Measurements from ENCODE around the gene LPAR1.

GRCh38 chr9:111034170-111034897, 3.9 kb downstream of the LPAR1 start:
- TF ChIP-seq CTCF (IDR thresholded peaks at IDR 0.05) (no peak), EZH2 (IDR thresholded peaks at IDR 0.05; ENCODE audit: borderline replicate concordance, insufficient read depth, low read depth, low read length, poor library complexity, severe bottlenecking) (no peak)

All from B cell (primary cell).